Measurements from ENCODE around the gene FHDC1.

The FHDC1 gene

GRCh38 chr4:152996672-152997071 lies 60.5 kb downstream of the FHDC1 start:
- TF ChIP-seq CTCF (IDR thresholded peaks at IDR 0.05; ENCODE audit: low read depth, low read length, missing control alignments) = no peak
- no peak for DNase-seq (ENCODE audit: low read depth)

GRCh38 chr4:152997288-152997687 lies 61.2 kb downstream of the FHDC1 start:
- no peak for TF ChIP-seq CTCF (IDR thresholded peaks at IDR 0.05; ENCODE audit: low read depth, low read length, missing control alignments)
- no peak for DNase-seq (ENCODE audit: low read depth)

More at GRCh38 chr4:152996672-152997071, 60.5 kb downstream of the FHDC1 start:
- no peak overlapping the region for H3K4me3 ChIP-seq (ENCODE audit: low read depth, low read length)

GRCh38 chr4:152997771-152998487 lies 61.8 kb downstream of the FHDC1 start:
- no peak for TF ChIP-seq CTCF (IDR thresholded peaks at IDR 0.05; ENCODE audit: low read depth, low read length, missing control alignments)
- DNase-seq (ENCODE audit: low read depth) = no peak
- no peak overlapping the region for H3K4me3 ChIP-seq (ENCODE audit: low read depth, low read length)

More at GRCh38 chr4:152997288-152997687, 61.2 kb downstream of the FHDC1 start:
- H3K4me3 ChIP-seq (ENCODE audit: low read depth, low read length) = no peak overlapping the region

GRCh38 chr4:152998861-152999260 lies 62.7 kb downstream of the FHDC1 start:
- no peak for TF ChIP-seq CTCF (IDR thresholded peaks at IDR 0.05; ENCODE audit: low read depth, low read length, missing control alignments)
- no peak overlapping the region for H3K4me3 ChIP-seq (ENCODE audit: low read depth, low read length)
- no peak for DNase-seq (ENCODE audit: low read depth)

- no peak for TF ChIP-seq CTCF (IDR thresholded peaks at IDR 0.05; ENCODE audit: low read depth, low read length, missing control alignments)
- no peak for DNase-seq (ENCODE audit: low read depth)
- H3K4me3 ChIP-seq (ENCODE audit: low read depth, low read length) = no peak overlapping the region
Observed at GRCh38 chr4:152999346-153000075, 63.4 kb downstream of the FHDC1 start.

GRCh38 chr4:153000076-153000420 lies 63.9 kb downstream of the FHDC1 start:
- no peak overlapping the region for H3K4me3 ChIP-seq (ENCODE audit: low read depth, low read length)
- DNase-seq (ENCODE audit: low read depth) = no peak
- no peak for TF ChIP-seq CTCF (IDR thresholded peaks at IDR 0.05; ENCODE audit: low read depth, low read length, missing control alignments)

Measured in GM12864 (cell line).